NCI-H2081 (cell line): ENCODE data around the gene DPPA4.

Source experiments
- DNase-seq, 2 experiments: peaks; one replicate each; lab custom pipeline; 2025; lab: John Stamatoyannopoulos, UW

DPPA4 gene

DNA sequence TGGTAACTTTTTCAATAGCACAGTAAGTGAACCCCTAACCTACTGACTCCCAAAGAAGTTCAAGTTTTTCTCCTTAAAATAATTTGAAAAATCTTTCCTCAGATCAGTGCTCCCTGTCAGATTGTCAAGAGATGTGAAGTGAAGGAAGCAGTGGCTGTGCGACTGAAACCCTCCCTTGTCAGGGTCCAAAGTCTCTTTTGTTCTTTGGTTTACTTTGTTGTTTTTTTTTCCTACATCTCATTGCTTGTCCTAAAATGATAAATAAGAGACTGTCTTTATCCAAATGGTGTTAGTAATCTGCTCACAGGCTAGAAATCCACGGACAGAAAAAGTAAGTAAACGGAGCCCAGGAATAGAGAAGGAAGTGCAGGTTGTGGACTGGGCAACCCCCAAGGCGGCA lies 976 bp upstream of the DPPA4 start:
- no peak for DNase-seq

DNA sequence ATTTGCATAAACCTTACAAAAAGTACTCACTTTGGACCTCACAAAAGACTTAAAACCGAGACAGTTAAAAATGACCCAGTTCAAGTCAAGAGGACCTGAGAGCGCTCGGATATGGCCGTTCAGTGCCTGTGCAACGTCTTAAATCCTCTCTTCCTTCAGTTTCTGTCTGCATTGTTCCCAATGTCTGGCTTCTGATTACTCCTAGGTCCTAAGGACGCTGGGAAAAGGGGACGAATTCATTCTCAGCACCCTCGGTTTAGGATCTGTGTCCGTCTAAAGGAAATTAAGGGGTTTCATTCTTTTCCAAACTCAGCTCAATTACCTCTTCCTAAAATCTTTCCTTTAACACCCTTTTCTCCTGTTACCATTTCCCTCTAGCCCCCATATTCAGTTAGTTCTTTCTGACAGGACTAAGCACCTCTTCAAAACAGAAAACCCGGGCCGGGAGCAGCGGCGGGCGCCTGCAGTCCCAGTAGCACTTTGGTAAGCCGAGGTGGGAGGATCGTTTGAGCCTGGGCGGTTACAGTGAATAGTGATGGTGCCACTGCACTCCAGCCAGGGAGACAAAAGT lies 970 bp downstream of the DPPA4 start:
- no peak for DNase-seq

DNA sequence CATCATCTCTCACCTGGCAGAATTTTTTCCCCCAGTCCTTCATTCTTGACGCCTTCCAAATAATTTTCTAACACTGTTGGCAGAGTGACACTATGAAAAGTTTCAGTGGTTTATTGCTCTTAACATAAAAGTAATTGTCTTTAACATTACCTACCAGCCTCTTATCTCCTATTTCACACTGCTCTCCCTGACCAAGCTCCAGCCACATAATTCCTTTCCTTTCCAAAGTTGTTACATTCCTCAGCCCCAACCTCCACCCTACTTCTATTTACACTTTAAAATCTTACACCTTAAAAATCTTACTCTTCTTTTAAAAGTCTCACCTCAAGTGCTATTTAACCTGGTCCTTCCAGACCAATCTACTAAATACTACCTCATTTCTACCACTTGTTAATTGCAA lies 2.8 kb downstream of the DPPA4 start:
- no peak for DNase-seq

DNA sequence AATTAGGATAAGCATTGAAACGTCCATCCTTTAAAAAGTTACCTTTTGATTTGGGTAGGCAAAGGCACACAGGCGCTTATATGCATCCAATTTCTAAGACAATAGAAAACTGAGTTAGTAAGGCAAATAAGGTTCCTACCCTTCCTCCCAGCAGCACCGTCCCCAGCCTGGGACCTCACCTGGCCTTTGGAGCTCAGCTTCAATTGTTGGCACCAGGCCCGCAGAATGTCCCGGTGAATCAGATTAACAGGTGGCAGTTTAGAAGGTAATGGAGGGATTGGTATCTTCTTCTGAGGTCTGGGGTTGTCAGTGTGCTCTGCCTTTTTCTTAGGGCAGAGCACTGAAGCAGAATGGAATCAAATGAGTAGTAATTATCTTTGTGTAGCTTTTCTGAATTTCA lies 5.7 kb downstream of the DPPA4 start:
- DNase-seq: no peak

DNA sequence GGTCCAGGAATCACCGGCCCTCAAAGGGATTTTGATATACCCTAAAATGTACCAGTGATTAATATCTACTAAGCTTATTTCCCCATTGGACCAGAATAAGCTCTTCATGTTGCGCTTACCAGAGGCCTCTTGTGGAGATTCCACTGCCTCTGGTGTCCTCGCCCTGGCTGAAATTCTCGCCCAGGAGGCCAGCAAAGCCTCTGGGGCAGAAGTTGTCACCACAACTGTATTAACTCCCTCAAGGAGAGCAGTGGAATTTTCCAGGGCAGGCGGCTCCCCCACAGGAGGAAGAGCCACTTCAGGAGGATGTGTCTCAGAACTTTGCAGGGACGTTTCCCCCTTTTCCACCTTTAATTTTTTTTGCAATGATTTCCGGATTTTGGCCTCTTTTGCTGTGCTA lies 6.9 kb downstream of the DPPA4 start:
- DNase-seq: no peak

DNA sequence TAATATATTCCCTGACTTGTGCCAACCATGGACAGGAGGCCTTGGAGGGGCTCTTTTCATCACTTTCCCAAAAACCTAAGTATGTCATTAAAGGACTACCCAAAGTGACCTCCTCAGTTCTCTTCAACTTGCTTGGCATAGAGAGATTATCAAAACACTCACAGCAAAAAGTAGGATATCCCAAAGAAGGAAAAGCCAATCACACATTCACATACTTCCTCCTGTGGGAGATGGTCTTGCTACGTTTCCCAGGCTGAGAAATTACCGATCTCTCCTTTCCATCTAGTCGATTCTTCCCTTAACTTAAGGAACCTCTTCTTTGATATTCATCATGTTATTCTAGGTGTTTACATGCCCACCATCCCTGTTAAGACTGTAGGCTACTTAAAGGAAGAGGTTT lies 9.1 kb downstream of the DPPA4 start:
- no peak for DNase-seq

DNA sequence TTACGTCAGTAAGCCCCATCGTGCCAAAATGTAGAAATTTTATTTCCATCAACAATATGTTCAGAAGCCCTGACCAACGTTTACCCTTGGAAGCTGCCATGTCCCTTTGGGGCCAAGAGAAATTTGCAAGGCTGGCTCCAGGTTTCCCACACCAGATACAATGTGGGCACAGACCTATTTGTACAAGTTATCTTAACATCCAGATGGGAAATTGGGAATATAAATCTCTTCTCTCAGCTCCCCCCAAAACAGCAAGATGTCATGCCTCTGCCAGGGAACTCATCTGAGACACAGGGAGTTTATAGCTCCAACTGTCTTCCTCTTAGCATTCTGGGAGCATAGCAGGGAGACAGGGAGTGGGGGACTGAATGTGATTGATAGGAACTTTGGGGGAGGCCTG lies 11.7 kb downstream of the DPPA4 start:
- DNase-seq: no peak

DNA sequence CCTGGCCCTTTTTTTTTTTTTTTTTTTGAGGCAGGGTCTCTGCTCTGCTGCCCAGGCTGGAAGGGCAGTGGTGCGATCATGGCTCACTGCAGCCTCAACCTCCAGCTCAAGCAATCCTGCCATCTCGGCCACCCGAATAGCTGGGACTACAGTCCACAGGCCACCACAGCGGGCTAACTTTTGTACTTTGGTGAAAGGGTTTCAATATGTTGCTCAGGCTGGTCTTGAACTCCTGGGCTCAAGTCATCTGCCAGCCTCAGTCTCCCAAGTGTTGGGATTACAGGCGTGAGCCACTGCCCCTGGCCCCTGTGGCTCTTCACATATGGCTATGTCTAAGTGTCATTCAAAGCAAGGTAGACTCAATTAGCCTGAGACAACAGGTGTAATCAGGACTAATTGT lies 12.2 kb downstream of the DPPA4 start:
- no peak for DNase-seq

DNA sequence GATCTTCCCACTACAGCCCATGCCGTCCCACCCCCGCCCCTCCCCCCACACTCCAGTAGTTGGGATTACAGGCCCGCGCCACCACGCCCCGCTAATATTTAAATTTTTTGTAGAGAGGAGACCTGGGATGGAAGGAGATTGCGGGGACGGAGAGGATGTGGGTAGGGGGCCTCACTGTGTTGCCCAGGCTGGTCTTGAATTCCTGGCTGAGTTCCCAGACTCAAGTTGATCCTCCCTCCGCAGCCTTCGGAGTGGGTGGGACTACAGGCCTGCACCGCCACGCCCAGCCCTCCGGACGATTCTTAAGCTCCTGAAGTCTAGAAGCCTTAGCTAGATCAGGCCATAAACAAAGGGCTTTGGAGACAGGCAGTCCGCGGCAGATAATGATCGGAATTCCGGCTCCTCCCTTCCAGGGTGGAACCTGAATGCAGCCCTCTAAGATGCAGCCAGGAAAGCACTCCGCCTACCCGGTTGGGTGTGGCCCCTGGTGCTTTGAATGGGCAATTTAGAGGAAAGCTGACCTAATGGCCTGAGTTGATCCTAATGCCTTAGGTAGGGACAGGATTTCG lies 21.1 kb downstream of the DPPA4 start, which contains the start of gene DPPA2:
Gene DPPA2 (minus strand): TSS at position 356 of the 569 bp plus-strand sequence. CDS start 1,975 bp downstream, outside the sequence.
- no peak for DNase-seq

DNA sequence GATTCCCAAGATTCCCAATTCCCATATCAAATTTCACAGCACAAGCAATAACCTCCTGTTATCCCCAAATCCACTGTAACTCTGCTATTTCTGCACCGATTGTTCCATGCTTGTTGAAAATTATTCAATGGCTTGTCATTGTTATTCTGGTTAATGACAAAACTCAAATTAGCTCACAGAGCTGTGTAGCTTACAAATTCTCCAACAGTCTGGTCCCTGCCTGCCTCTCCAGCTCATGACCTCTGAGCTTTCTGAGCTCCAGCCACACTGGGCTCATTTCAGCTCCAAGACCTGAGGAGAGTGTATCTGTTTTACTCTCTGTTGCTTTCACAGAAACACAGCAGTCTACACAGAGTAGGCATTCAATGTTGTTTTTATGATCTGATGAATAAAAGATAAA lies 24.3 kb downstream of the DPPA4 start:
- no peak for DNase-seq

DNA sequence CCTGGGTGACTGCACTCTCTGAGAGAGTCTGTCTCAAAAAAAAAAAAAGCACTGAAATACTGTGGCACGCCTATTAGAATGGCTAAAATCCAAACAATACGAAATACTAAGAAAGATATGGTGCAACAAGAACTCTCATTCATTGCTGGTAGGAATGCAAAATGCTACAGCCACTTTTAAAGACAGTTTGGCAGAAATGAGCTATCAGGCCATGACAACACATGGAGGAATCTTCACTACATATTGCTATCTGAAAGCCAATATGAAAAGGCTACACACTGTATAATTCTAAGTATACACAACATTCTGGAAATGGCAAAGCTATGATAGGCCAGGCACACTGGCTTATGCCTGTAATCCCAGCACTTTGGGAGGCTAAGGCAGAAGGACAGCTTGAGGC lies 39.9 kb downstream of the DPPA4 start:
- no peak for DNase-seq

DNA sequence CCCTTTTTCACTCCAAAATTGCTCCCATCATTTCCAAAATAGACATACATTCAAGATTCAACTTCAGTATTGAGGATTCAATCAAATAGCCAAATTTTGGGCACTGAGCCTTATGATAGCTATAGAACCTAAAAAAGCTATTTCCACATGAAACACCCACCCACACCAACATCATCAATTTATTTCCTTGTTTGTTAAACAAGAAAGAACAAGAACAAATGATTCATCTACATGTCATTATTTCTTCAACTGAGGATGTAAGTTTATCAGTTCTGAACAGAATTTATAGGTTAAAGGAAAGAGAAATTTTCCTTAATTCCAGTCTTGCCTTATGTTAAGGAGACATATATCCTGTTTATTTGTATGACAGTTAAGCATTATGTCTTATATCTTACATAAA lies 53.3 kb downstream of the DPPA4 start:
- DNase-seq: no peak

DNA sequence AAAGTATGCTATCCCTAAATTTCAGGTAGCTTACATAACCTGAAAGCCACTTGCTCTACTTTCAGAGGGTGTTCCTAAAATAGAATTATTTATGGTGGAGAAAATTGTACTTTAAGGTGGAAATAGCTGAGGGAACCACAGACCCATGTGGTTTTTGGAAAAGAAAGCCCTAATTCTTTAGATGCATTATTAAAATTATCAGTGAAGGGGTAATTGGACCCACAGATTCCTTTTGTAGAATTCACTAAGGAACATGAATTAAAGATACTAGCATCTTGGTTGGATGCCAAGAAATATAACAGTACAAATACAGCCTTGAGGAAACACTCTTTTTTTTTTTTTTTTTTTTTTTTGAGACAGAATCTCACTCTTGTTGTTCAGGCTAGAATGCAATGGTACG lies 58.8 kb downstream of the DPPA4 start:
- DNase-seq: no peak

DNA sequence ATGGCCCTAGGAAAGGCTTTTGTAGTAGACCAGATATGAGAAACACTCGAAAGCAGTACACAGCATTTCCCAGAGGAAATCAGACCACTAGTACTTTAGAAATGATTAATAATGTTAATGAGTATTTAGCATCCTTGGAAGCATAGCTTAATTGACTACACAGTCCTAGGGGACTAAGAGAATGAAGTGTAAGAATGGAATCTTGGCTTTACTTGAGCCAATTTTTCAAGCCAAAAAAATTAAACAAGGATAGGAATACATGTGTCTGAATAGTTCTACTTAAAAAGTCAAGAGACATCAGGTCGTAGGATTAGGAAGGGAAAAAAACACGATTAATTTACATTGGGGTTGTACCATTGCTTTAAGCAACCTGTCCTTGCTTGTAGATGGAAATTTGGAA lies 59.2 kb downstream of the DPPA4 start:
- DNase-seq: no peak
